Mucosa of rectum (tissue), 2 donors: ENCODE measurements around the gene SLC47A2.

Experiments
- H3K27ac ChIP-seq, 2 donors: one replicate each; pipeline ENCODE4 v1.7.0; 2013; ENCODE audit warnings: inconsistent platforms in 2 of 2, low read depth in 2 of 2, low read length in 2 of 2
- H3K27me3 ChIP-seq, 2 donors: one replicate each; pipeline ENCODE4 v1.7.0; 2013; ENCODE audit warnings: low read length in 2 of 2; ENCODE audit not compliant: control insufficient read depth in 2 of 2, insufficient read depth in 2 of 2
- H3K36me3 ChIP-seq, 2 donors: one replicate each; pipeline ENCODE4 v1.7.0; 2013; ENCODE audit warnings: low read length in 2 of 2; ENCODE audit not compliant: control insufficient read depth in 2 of 2, insufficient read depth in 2 of 2
- H3K4me1 ChIP-seq, 2 donors: one replicate each; pipeline ENCODE4 v1.7.0; 2013; ENCODE audit warnings: low read length in 2 of 2, mild to moderate bottlenecking in 1 of 2; ENCODE audit not compliant: control insufficient read depth in 2 of 2, insufficient read depth in 2 of 2
- H3K4me3 ChIP-seq, 2 donors: one replicate each; pipeline ENCODE4 v1.7.0; 2013; ENCODE audit warnings: low read length in 2 of 2
- H3K9ac ChIP-seq, 2 donors: one replicate each; pipeline ENCODE4 v1.7.0; 2013; ENCODE audit warnings: low read length in 2 of 2, low read depth in 1 of 2, mild to moderate bottlenecking in 1 of 2
- H3K9me3 ChIP-seq, 2 donors: one replicate each; pipeline ENCODE4 v1.7.0; 2013; ENCODE audit warnings: low read length in 2 of 2; ENCODE audit not compliant: control insufficient read depth in 2 of 2
- donor health status: healthy.
- donor health status: Normal muscosa, but diverticular disease.

SLC47A2 gene

DNA sequence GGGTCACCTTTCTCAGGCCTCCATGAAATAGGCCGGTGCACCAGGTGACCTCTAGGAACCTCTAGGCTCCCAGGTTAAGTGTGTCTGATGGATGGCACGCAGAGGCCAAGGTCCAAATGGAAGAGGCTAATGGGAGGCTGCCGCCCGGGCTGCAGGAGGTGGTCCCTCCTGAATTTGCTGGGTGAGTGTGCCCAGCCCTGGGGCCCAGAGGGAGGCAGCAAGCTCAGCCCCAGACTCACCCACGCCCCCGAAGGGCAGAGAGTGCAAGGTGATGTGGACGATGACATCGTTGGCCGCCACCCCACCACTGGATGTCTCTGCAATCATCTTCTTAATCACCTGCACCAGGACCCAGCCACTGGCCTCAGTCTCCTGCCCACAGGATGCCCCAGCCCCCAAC, 22.4 kb upstream of the SLC47A2 start:
- Histone ChIP-seq H3K9ac (no peak overlapping the region), H3K36me3 (no peaks in the 10 kb centered on the region), H3K9me3 (no peaks in the 10 kb centered on the region), H3K27me3 (no peaks in the 10 kb centered on the region), H3K27ac (no peak overlapping the region), H3K4me1 (peaks cover 12 to 15% of the 10 kb centered on the region in 2 donors), H3K4me3 (no peak overlapping the region)

DNA sequence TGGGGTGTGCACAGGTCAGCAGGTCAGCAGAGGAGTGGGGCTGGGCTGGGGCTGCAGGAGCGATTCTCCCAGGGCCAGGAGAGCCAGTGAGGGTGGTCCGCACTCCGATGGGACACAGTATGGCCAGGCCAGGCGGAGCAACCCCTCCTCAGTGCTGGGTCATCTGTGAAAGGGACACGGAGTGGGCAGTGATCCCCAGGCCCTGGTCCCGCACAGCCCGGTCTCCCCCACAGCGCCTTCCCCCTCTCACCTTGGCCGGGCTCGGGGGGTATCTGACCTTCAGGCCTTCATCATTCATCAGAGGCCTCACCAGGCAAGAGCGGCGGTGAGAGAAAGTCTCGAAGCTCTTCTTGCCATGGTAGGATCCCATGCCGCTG, 21.7 kb upstream of the SLC47A2 start:
- H3K9ac ChIP-seq = no peak overlapping the region

DNA sequence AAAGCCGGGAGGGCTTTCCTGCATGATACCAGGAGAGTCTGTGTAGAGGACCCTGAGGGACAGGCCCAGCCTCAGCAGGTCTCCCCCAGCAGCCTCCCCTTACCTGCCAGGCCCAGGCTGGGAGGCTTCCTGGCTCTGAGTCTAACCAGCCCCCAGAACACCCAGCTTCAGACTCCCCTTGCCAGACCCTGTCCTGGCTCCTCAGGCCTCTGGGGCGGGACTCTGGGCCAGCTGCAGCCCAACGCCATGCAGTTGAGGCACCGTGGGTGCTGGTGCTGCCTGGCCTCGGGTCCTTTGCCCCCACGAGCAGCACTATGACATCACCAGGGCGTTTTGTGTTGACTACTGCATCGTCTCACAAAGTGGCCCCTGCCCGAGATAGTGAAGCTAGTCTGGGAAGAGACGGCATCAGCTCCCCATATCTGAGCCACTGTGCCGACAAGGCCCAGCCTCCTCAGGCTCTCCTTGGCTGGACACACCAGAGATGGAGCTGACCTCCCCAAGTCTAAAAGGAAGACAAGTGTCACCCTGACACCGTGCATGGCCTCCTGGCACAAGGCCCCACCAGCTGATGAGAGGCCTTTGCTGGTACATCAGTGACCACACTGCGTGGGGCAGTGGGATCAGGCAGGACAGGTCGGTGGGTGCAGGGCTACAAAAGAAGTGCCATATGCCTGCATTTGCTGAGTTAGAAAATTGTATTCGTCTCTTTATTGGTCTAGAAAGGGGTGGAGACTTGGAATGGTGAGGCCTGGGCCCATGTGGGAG, 21.1 kb upstream of the SLC47A2 start:
- H3K4me3 ChIP-seq = no peak overlapping the region
- no peak overlapping the region for H3K27ac ChIP-seq
- H3K27me3 ChIP-seq = no peaks in the 10 kb centered on the region
- peaks cover 12 to 20% of the 10 kb centered on the region in 2 donors for H3K4me1 ChIP-seq
- H3K9ac ChIP-seq = no peak overlapping the region
- no peaks in the 10 kb centered on the region for H3K36me3 ChIP-seq
- H3K9me3 ChIP-seq = no peaks in the 10 kb centered on the region

More for the DNA sequence above, 21.7 kb upstream of the SLC47A2 start:
- H3K27me3 ChIP-seq = no peaks in the 10 kb centered on the region
- H3K4me1 ChIP-seq = peaks cover 12 to 20% of the 10 kb centered on the region in 2 donors
- no peak overlapping the region for H3K4me3 ChIP-seq
- no peaks in the 10 kb centered on the region for H3K9me3 ChIP-seq
- H3K27ac ChIP-seq = no peak overlapping the region
- H3K36me3 ChIP-seq = no peaks in the 10 kb centered on the region

DNA sequence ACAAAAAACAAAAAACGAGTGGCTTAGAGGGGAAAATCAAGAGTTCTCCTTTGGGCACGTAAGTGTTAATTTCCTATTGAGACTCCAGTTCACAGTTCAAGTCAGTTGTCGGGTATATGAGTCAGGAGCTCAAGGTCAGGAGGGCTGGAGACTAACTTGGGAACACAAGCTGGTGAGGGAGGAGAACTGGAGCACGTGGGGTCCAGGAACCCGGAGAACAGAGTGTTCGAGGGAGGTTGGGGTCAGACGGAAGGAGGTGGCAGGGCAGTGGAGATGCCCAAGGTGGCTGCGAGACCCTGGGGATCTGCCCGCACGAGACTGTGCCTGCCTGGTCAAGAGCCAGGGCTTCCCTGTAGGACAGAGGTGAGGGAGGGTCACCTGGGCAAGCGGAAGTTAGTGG, 19.7 kb upstream of the SLC47A2 start:
- H3K4me3 ChIP-seq = no peak overlapping the region
- no peaks in the 10 kb centered on the region for H3K27me3 ChIP-seq
- H3K9me3 ChIP-seq = no peaks in the 10 kb centered on the region
- no peaks in the 10 kb centered on the region for H3K36me3 ChIP-seq
- peaks cover 12 to 20% of the 10 kb centered on the region in 2 donors for H3K4me1 ChIP-seq
- no peak overlapping the region for H3K9ac ChIP-seq
- H3K27ac ChIP-seq = no peak overlapping the region

- Histone ChIP-seq H3K36me3 (no peaks in the 10 kb centered on the region), H3K9ac (no peak overlapping the region), H3K4me1 (peaks cover 12 to 20% of the 10 kb centered on the region in 2 donors), H3K4me3 (no peak overlapping the region), H3K9me3 (no peaks in the 10 kb centered on the region), H3K27me3 (no peaks in the 10 kb centered on the region), H3K27ac (peak overlapping the region; percentile 54 to 67)
These were observed 17.7 kb upstream of the SLC47A2 start for GRCh38 chr17:19733953-19734526.

- H3K27me3 ChIP-seq = no peaks in the 10 kb centered on the region
- H3K4me1 ChIP-seq = peaks cover 22 to 33% of the 10 kb centered on the region in 2 donors
- H3K9me3 ChIP-seq = no peaks in the 10 kb centered on the region
- H3K36me3 ChIP-seq = no peaks in the 10 kb centered on the region
- no peak overlapping the region for H3K9ac ChIP-seq
- H3K4me3 ChIP-seq = no peak overlapping the region
- no peak overlapping the region for H3K27ac ChIP-seq
These were observed 15.2 kb upstream of the SLC47A2 start for GRCh38 chr17:19731626-19732025.

DNA sequence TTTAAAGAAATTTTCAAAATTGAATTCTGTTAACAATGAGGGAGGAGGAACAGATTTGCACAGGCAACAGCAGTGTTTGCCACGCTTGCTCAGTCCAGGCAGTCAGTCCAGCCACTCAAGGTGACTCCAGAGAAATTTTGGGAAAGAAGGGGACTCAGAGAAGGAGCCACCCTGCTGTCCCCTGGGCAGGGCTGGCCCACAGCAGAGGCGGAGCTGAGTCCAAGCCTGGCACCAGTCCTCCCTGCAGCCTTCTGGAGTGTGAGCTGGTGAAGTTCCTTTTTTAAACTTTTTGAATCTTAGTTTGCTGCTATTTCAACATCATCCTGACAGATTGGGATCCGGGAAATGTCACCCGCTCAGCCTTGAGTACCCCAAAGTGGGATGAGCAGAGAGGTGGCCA, 14.5 kb upstream of the SLC47A2 start:
- Histone ChIP-seq H3K4me3 (no peak overlapping the region), H3K36me3 (no peaks in the 10 kb centered on the region), H3K9ac (no peak overlapping the region), H3K27ac (no peak overlapping the region), H3K9me3 (no peaks in the 10 kb centered on the region), H3K4me1 (peaks cover 22 to 35% of the 10 kb centered on the region in 2 donors), H3K27me3 (no peaks in the 10 kb centered on the region)

DNA sequence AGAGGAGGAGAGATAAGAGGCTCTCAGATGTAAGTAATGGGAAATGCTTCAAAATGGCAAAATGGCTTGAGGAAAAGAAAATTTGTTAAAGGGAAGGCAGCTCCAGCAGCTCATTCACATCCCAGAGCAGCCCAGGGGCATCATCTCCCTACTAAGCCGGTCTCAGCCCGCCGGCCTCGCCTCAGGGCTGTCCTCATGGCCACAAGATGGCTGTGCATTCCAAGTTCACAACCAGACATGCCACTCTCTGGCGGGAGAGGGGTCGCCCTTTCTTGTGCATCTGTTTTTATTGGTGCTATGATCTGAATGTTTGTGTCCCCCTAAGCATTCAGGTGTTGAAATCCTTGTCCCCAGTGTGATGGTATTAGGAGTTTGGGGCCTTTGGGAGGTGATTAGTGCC, 13.5 kb upstream of the SLC47A2 start:
- Histone ChIP-seq H3K4me3 (no peak overlapping the region), H3K9ac (no peak overlapping the region), H3K27me3 (no peaks in the 10 kb centered on the region), H3K27ac (no peak overlapping the region), H3K9me3 (no peaks in the 10 kb centered on the region), H3K4me1 (peaks cover 25 to 38% of the 10 kb centered on the region in 2 donors), H3K36me3 (no peaks in the 10 kb centered on the region)

DNA sequence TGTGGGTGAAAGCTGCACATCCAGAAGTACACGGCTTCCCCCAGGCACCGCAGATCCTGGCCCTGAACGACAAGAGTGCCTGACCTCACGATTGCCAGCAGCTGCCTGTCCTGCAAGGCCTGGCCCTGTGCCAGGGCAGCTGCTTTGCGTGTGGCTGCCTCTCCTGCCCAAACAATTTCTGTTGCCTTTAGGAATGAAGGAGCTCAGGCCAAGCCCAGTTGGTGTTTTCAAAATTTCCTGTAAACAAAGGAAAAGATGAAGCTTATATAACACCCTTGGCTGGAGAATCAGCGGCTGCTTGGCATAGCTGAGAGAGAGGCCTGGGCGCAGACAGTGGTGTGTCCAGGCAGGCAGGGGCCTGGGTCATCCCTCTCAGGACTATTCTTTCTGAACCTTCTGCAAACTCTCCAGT, 11.7 kb upstream of the SLC47A2 start:
- no peak overlapping the region for H3K4me3 ChIP-seq
- peak overlapping the region; percentile 78 to 83 for H3K27ac ChIP-seq
- peak overlapping the region; percentile 24 to 50 for H3K9ac ChIP-seq
- no peaks in the 10 kb centered on the region for H3K9me3 ChIP-seq
- peaks cover 21 to 33% of the 10 kb centered on the region in 2 donors for H3K4me1 ChIP-seq
- no peaks in the 10 kb centered on the region for H3K27me3 ChIP-seq
- no peaks in the 10 kb centered on the region for H3K36me3 ChIP-seq

DNA sequence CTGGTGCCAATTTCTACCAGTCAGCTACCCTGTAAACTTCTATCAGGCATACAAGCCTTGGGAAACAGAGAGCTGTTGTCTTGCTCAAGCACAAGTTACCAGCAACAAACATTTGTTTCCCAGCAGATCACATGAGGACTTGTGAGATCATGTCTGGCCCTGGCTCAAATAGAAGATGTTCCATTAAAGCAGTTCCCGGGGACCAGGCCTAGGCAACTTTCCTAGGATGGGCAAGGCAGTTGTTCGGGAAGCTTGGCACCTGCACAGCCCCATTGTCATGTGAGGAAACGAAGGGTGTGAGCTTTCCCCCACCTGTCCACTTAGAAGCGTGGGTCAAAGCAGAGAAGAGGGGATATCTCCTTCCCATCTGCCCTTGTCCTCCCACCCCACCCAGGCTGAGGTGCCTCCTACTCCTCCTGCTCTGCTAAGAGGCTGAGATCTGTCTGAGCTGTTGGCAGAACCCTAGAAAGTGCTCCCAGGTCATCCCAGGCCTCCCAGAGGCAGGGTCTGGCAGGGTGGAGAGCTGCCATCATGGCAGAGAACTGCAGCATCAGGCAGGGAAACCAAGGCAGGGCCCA, 11.2 kb upstream of the SLC47A2 start:
- Histone ChIP-seq H3K9me3 (no peaks in the 10 kb centered on the region), H3K27me3 (no peaks in the 10 kb centered on the region), H3K4me1 (peaks cover 21 to 33% of the 10 kb centered on the region in 2 donors), H3K4me3 (no peak overlapping the region), H3K27ac (peak overlapping the region; percentile 78 to 83), H3K9ac (peak overlapping the region in 1 of 2 donors; percentile 50), H3K36me3 (no peaks in the 10 kb centered on the region)
